ENCODE measurements around the gene FRS2. TPM values are rescaled to one million over a fixed set of nuclear protein-coding genes. Genes with fewer than 3 reads are reported as not detected.
"Not testable (repeated sequence)": the region's sequence is repeated elsewhere in the genome, so short reads cannot be mapped to it uniquely, and the experiment has no call there.

FRS2 gene
- total RNA-seq, 1 donor from 2014 or later: 45.5 TPM

DNA sequence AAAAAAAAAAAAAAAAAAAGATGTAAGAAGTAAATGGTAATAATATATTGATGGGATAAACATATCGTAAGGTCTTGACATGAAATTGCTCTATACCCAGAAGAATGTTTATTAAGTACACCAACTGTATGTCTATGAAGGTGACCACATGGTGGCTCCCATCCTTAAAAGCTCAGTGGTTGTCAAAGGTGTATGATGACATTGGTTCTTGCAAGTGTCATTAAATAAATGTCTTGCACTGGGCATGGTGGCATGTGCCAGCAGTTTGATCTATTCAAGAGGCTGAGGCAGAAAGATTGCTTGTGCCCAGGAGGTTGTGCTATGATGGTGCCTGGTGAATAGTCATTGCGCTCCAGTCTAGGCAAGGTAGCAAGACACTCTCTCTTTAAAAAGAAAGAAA is 125.5 kb downstream of the FRS2 start:
- Mint-ChIP-seq H3K27ac (ENCODE audit: unreplicated experiment) (no peak overlapping the region), H3K27me3 (ENCODE audit: unreplicated experiment) (no peaks in the 10 kb centered on the region), H3K4me3 (ENCODE audit: unreplicated experiment) (no peak overlapping the region), H3K9me3 (ENCODE audit: unreplicated experiment) (no peaks in the 10 kb centered on the region), H3K4me1 (ENCODE audit: unreplicated experiment) (no peaks in the 10 kb centered on the region), H3K36me3 (ENCODE audit: unreplicated experiment) (peaks cover 51% of the 10 kb centered on the region)
- no peak for DNase-seq (ENCODE audit: extremely low spot score, unreplicated experiment)
- TF ChIP-seq, protein P1, sequence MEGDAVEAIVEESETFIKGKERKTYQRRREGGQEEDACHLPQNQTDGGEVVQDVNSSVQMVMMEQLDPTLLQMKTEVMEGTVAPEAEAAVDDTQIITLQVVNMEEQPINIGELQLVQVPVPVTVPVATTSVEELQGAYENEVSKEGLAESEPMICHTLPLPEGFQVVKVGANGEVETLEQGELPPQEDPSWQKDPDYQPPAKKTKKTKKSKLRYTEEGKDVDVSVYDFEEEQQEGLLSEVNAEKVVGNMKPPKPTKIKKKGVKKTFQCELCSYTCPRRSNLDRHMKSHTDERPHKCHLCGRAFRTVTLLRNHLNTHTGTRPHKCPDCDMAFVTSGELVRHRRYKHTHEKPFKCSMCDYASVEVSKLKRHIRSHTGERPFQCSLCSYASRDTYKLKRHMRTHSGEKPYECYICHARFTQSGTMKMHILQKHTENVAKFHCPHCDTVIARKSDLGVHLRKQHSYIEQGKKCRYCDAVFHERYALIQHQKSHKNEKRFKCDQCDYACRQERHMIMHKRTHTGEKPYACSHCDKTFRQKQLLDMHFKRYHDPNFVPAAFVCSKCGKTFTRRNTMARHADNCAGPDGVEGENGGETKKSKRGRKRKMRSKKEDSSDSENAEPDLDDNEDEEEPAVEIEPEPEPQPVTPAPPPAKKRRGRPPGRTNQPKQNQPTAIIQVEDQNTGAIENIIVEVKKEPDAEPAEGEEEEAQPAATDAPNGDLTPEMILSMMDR (IDR thresholded peaks at IDR 0.05): no peak

DNA sequence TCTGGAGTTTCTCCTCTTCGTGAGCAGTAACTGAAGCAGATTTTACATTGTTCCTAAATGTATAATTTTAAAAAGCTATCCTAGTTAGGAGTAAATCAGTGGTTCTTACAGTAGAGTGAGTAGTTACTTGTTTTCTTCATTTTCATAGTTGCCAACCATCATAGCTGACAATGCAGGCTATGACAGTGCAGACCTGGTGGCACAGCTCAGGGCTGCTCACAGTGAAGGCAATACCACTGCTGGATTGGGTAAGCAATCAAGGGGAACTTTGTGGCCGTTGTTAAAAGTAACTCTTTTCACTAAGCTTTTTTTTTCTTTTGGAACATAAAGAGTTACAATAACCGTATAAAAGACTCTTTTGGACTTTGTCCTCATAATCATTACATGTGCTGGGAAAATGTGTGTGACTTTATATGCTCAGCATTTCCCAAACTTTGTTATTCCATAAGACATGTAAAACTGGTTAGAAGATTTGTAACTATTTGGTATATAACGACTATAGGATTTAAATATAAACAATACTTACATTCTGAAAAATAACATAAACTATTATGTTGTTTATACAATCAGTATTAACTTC is 128.1 kb downstream of the FRS2 start:
- no peak for DNase-seq (ENCODE audit: extremely low spot score, unreplicated experiment)
- no peaks in the 10 kb centered on the region for H3K4me1 Mint-ChIP-seq (ENCODE audit: unreplicated experiment)
- peaks cover 66% of the 10 kb centered on the region for H3K36me3 Mint-ChIP-seq (ENCODE audit: unreplicated experiment)
- peaks cover under 1% of the 10 kb centered on the region for H3K9me3 Mint-ChIP-seq (ENCODE audit: unreplicated experiment)
- TF ChIP-seq, protein P1 (IDR thresholded peaks at IDR 0.05): no peak
- H3K27ac Mint-ChIP-seq (ENCODE audit: unreplicated experiment): no peak overlapping the region
- no peak overlapping the region for H3K4me3 Mint-ChIP-seq (ENCODE audit: unreplicated experiment)
- H3K27me3 Mint-ChIP-seq (ENCODE audit: unreplicated experiment): no peaks in the 10 kb centered on the region

DNA sequence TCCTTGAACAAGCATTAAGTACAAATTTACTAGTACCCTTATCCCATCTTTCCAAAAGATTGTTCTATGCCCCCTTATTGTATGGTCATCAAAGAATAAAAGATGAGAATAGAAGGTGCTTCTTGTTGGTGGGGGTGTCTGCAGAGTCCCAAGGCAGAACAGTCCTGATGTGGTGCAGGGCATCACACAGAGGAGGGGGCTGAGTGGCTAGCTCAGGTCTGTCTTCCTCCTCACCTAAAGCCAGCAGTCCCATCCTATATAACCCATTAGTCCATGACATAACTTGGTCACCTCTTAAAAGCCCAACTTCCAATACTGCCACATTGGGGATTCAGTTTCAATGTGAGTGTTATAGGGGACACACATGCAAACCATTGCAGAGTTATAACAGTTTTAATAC is 130.6 kb downstream of the FRS2 start:
- Mint-ChIP-seq H3K27me3 (ENCODE audit: unreplicated experiment) (no peaks in the 10 kb centered on the region), H3K27ac (ENCODE audit: unreplicated experiment) (no peak overlapping the region), H3K4me1 (ENCODE audit: unreplicated experiment) (no peaks in the 10 kb centered on the region), H3K36me3 (ENCODE audit: unreplicated experiment) (peaks cover 56% of the 10 kb centered on the region), H3K9me3 (ENCODE audit: unreplicated experiment) (peaks cover 3% of the 10 kb centered on the region), H3K4me3 (ENCODE audit: unreplicated experiment) (no peak overlapping the region)
- no peak for DNase-seq (ENCODE audit: extremely low spot score, unreplicated experiment)
- TF ChIP-seq, protein P1 (IDR thresholded peaks at IDR 0.05): no peak

DNA sequence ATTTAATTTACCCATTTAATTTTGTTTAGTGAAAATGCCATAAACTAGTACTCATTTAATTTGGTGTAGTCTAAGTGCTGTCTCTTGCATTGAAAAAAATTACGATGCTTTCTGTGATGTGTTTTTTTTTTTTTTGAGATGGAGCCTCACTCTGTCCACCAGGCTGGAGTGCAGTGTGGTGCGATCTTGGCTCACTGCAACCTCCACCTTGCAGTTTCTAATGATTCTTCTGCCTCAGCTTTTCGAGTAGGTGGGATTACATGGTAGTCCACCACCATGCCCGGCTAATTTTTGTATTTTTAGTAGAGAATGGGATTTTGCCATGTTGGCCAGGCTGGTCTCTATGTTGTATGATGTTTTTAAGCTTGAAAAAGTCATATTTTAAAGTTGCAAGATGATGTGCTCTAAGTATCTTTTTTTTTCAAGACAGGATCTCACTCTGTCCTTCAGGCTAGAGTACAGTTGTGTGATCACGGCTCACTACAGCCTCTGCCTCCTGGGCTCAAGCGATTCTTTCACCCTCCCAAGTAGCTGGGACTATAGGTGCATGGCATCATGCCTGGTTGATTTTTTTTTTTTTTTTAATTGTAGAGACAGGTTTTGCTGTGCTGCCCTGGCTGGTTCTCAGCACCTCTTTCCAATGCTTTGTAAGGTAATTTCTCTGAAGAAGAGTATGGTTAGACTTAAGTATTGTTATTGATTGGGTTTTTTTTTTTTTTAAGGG is 131.9 kb downstream of the FRS2 start:
- Mint-ChIP-seq H3K9me3 (ENCODE audit: unreplicated experiment) (peaks cover 3% of the 10 kb centered on the region), H3K36me3 (ENCODE audit: unreplicated experiment) (peaks cover 50% of the 10 kb centered on the region), H3K4me3 (ENCODE audit: unreplicated experiment) (no peak overlapping the region), H3K4me1 (ENCODE audit: unreplicated experiment) (no peaks in the 10 kb centered on the region), H3K27ac (ENCODE audit: unreplicated experiment) (no peak overlapping the region), H3K27me3 (ENCODE audit: unreplicated experiment) (no peaks in the 10 kb centered on the region)
- no peak for DNase-seq (ENCODE audit: extremely low spot score, unreplicated experiment)
- TF ChIP-seq, protein P1 (IDR thresholded peaks at IDR 0.05): no peak

DNA sequence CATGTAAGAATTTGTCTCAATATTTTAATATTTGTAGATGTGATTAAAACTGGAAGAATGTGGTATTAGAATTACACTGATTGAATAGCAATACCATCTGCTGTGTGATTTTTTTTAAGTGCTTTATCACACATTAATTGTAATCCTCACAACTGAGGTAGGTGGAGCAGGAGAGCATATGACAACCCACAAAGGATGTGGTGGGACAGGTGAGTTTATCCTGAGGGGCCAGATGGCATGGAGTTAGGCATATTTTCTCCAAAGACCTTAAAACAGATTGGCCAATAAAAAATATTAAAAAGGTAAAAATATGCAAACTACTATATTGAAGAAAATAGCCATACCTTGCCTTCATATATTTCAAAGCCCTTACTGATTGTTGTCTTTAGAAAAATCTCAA is 132.8 kb downstream of the FRS2 start:
- Mint-ChIP-seq H3K4me1 (ENCODE audit: unreplicated experiment) (no peaks in the 10 kb centered on the region), H3K4me3 (ENCODE audit: unreplicated experiment) (no peak overlapping the region)

DNA sequence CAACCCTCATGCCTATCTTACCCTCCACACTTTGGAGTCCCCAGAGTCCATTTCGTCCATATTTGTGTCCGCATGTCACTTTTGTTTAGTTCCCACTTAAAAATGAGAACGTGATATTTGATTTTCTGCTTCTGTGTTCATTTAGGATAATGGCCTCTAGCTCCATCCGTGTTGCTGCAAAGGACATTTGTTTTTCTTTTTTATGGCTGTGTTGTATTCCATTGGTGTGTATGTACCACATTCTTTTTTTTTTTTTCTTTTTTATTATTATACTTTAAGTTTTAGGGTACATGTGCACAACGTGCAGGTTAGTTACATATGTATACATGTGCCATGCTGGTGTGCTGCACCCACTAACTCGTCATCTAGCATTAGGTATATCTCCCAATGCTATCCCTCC is 133.4 kb downstream of the FRS2 start:
- not testable (repeated sequence) for H3K4me1 Mint-ChIP-seq (ENCODE audit: unreplicated experiment); H3K9me3 Mint-ChIP-seq (ENCODE audit: unreplicated experiment); H3K4me3 Mint-ChIP-seq (ENCODE audit: unreplicated experiment); H3K27ac Mint-ChIP-seq (ENCODE audit: unreplicated experiment); H3K27me3 Mint-ChIP-seq (ENCODE audit: unreplicated experiment); DNase-seq (ENCODE audit: extremely low spot score, unreplicated experiment)
- peaks cover 36% of the 10 kb centered on the region for H3K36me3 Mint-ChIP-seq (ENCODE audit: unreplicated experiment)

More for the DNA sequence above, 132.8 kb downstream of the FRS2 start:
- Mint-ChIP-seq H3K27me3 (ENCODE audit: unreplicated experiment) (no peaks in the 10 kb centered on the region), H3K36me3 (ENCODE audit: unreplicated experiment) (peaks cover 42% of the 10 kb centered on the region), H3K27ac (ENCODE audit: unreplicated experiment) (no peak overlapping the region), H3K9me3 (ENCODE audit: unreplicated experiment) (peaks cover 3% of the 10 kb centered on the region)
- no peak for DNase-seq (ENCODE audit: extremely low spot score, unreplicated experiment)
- TF ChIP-seq, protein P1 (IDR thresholded peaks at IDR 0.05): no peak

DNA sequence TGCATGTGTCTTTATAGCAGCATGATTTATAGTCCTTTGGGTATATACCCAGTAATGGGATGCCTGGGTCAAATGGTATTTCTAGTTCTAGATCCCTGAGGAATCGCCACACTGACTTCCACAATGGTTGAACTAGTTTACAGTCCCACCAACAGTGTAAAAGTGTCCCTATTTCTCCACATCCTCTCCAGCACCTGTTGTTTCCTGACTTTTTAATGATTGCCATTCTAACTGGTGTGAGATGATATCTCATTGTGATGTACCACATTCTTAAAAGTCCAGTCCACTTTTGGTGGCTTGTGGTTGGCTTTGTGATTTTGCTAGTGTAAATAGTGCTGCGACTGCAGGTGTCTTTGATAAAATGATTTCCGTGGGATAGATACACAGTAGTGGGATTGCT is 134.1 kb downstream of the FRS2 start:
- not testable (repeated sequence) for H3K4me3 Mint-ChIP-seq (ENCODE audit: unreplicated experiment); H3K27me3 Mint-ChIP-seq (ENCODE audit: unreplicated experiment); H3K4me1 Mint-ChIP-seq (ENCODE audit: unreplicated experiment); H3K27ac Mint-ChIP-seq (ENCODE audit: unreplicated experiment); H3K9me3 Mint-ChIP-seq (ENCODE audit: unreplicated experiment); DNase-seq (ENCODE audit: extremely low spot score, unreplicated experiment)
- H3K36me3 Mint-ChIP-seq (ENCODE audit: unreplicated experiment): peaks cover 33% of the 10 kb centered on the region
